GM12873 (cell line): ENCODE data around the gene APLNR.

Source experiments
- CTCF ChIP-seq: IDR thresholded peaks from 2 replicates; pipeline ENCODE4 v1.5.1; 2012; ENCODE audit warnings: low read depth, mild to moderate bottlenecking, moderate library complexity, low read length, control low read depth; ENCODE audit not compliant: insufficient read depth; ENCODE audit errors: missing control alignments

APLNR gene

GRCh38 chr11:57276169-57276970, 39.3 kb upstream of the APLNR start:
- TF ChIP-seq CTCF, result no peak

GRCh38 chr11:57275582-57275981, 38.5 kb upstream of the APLNR start:
- TF ChIP-seq CTCF, result no peak

GRCh38 chr11:57274904-57275498, 38.0 kb upstream of the APLNR start:
- no peak for TF ChIP-seq CTCF

- TF ChIP-seq CTCF, result no peak
Measured at GRCh38 chr11:57273448-57274058, 36.5 kb upstream of the APLNR start.

- no peak for TF ChIP-seq CTCF
Measured at GRCh38 chr11:57269571-57270021, 32.5 kb upstream of the APLNR start.

GRCh38 chr11:57266157-57266556, 29.1 kb upstream of the APLNR start:
- no peak for TF ChIP-seq CTCF

- TF ChIP-seq CTCF, result no peak
Measured at GRCh38 chr11:57263351-57263750, 26.3 kb upstream of the APLNR start.
